HG02642 (cell line): ENCODE measurements around the gene C19orf85.
"Not testable (repeated sequence)": the region's sequence is repeated elsewhere in the genome, so short reads cannot be mapped to it uniquely, and the experiment has no call there.

Experiments used
- ATAC-seq: cut with Tn5 transposase; IDR thresholded peaks from one replicate; pipeline ENCODE4 v1.9.1; 2021; ENCODE audit warnings: mild to moderate bottlenecking; ENCODE audit not compliant: unreplicated experiment, poor library complexity

C19orf85 gene

DNA sequence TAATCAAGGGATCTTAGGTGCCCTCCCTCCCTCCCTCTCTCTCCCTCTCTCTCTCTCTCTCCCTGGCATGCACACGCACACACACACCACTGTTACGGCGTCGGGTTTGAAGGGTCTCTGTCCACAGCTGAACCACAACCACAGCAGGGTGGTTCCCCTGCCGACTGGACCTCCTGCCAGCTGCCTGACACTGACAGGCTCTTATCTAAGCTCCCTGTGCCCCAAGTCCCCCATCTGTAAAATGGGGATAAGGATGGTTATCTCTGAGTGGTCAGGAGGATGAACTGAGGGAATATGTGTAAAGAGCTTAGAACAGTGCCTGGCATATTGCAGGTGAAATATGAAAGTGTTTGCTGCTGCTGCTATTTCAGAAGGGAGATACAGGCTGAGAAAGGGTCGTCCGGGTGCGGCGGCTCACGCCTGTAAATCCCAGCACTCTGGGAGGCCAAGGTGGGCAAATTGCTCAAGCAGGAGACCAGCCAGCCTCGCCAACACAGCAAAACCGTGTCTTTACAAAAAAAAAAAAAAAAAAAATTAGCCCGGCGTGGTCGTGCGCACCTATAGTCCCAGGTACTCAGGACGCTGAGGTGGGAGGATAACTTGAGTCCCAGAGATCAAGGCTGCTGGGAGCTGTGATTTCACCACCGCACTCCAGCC is 20.6 kb downstream of the C19orf85 start:
- ATAC-seq = no peak

DNA sequence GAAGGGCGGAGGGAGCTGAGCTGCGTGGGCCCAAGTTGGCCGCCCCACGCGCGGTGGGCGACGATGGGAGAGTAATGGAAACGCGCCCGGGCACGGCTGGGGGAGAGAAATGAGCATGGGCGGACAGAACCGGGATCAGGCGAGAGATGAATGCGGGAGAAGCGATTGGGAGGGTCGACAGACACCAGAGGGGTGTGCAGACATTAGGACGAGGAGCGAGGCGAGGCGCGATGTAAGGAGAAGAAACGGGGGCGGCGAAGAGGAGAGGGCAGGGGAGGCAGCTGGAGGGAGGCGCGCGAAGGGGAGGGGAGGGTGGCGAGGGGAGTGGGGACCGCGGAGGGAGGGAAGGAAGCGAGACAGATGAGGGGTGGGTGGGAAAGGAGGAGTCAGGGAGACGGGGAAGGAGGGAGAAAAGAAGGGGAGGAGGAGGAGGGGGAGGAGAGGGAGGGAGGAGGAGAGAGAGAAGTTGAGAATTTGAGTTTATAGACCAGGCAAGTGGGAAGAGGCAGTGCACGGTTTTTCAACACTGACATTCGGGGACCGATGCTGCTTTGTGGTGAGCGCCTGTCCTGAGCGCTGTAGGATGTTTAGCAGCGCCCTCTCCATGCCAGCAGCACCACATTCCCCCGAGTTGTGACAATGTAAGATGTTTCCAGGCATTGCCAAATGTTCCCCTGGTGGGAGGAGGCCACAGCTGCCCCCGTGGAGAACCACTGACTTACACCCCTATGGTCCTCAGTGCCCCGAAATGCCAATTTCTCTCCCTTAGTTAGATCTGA is 21.3 kb downstream of the C19orf85 start, which contains the start of gene SHISA7:
Gene SHISA7 (minus strand): TSS at position 256 of the 779 bp plus-strand sequence. CDS start 437 bp downstream, outside the sequence.
- ATAC-seq = no peak

DNA sequence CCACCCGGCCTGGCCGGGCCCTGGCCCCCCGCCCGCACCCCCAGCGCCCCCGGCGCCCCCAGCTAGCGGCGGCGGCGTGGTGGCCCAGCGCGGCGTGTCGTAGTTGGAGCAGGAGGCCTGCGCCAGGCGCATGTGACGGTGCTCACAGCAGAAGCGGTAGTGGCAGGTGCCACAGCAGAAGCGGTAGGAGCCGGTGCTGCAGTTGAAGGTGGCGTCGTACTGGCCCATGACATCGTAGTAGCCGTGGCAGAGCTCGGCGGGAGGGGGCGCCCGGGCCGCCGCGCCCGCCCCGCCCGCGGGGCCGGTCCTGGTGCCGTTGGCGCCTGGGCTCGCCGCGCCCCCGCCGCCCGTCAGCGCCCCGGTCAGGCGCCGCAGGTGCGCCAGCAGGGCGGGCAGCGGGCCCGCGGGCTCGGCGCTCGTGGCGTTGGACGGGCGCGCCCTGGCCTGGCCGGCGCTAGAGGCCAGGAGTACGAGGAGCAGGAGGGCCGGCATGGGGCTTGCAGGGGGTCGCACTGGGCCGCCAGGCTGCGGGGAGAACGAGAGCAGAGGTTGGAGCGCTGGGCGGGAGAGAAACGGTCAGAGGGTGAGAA is 22.1 kb downstream of the C19orf85 start:
- ATAC-seq = no peak

GRCh38 chr19:55441692-55442321 is 22.7 kb downstream of the C19orf85 start:
- ATAC-seq = no peak

DNA sequence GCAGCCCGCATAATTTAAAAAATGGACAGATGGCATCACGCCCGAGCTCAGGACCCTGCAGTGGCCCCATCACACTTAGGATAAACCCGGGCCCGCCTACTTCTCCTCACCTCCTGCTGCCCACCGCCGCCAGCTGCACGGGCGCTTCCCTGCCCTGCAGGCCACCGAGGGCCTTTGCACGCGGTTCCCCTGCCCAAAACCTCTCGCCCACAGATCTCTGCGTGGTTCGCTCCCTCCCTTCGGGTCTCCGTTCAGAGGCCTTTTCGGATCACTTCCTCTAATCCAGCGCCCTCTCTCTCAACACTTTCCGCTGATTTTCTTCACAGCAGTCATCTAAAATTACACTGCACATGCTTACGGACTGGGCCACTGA is 23.2 kb downstream of the C19orf85 start:
- ATAC-seq = no peak

GRCh38 chr19:55440411-55441105 is 24.0 kb downstream of the C19orf85 start:
- no peak for ATAC-seq

DNA sequence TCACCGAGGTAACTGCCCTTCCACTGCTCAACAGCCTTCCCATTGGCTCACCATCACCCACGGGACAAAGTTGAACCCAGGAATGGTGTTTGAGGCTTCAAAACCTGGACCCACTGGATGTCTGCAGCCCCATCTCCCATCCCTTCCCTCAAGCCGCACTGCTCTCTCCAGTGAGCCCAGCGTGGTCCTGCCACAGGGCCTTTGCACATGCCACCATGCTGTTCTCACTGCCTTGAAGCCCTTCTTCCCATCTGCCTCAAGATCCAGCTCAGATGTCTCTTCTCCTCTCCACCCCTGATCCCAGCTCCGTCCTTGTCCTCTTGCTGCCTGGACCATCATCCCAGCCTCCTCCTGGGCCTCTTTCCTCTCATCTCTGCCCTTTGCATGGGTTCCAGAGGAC is 25.5 kb downstream of the C19orf85 start:
- ATAC-seq = no peak

DNA sequence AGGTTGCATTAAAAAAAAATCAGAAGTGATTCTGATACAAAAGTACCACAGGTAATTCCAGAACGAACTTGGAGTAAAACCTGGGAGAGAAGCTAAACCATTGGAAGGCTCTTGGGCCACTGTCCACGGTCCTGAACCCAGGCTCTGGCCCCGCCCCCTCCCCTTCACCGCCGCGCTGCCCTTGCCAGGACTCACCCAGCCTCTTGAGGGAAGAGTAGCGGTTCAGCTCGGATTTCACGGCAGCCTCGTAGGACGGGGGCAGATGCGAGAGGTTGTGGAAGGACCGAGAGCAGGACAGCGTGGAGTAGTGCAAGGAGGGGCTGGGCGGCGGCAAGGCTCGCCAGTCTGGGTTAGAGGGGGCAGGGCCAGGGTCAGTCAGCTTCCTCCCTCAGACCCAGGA is 27.1 kb downstream of the C19orf85 start:
- no peak for ATAC-seq

DNA sequence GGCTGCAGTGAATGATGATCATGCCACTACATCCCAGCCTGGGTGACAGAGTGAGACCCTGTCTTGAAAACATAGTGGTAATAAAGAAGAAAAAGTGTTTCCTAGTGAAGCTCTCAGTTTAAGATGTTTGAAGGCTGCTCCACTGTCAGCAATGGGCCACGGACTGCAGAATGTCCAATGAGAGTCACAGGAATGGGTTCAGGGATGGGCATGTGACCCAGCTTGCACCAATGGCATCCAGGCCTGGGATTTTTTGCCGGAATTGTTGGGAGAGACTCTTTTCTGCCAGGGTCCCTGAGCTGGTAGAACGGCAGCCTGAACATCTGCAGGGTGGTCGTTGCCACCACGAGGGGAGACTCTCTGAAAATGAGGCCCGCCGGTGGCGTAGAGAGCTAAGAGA is 27.7 kb downstream of the C19orf85 start:
- no peak for ATAC-seq

DNA sequence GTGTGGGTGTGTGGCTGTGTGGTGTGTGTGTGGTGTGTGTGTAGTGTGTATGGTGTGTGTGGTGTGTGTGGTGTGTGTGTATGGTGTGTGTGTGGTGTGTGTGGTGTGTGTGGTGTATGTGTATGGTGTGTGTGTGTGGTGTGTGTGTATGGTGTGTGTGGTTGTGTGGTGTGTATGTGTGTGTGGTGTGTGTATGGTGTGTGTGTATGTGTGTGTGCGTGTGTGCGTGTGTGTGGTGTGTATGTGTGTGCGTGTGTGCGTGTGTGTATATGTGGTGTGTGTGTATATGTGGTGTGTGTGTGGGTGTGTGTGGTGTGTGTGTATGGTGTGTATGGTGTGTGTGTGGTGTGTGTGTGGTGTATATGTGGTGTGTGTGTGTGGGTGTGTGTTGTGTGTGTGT is 29.5 kb downstream of the C19orf85 start:
- no peak for ATAC-seq

DNA sequence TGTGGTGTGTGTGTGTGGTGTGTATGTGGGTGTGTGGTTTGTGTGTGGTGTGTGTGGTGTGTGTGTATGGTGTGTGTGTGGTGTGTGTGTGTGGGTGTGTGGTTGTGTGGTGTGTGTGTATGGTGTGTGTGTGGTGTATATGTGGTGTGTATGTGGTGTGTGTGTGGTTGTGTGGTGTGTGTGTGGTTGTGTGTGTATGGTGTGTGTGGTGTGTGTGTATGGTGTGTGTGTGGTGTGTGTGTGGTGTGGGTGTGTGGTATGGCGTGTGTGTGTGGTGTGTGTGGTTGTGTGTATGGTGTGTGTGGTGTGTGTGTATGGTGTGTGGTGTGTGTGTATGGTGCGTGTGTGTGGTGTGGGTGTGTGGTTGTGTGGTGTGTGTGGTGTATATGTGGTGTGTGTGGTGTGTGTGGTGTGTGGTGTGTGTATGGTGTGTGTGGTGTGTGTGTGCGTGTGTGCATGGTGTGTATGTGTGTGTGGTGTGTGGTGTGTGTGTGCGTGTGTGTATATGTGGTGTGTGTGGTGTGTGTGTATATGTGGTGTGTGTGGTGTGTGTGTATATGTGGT is 30.1 kb downstream of the C19orf85 start:
- ATAC-seq = no peak

GRCh38 chr19:55433292-55433691 is 31.3 kb downstream of the C19orf85 start:
- ATAC-seq = no peak

- no peak for ATAC-seq
Measured at GRCh38 chr19:55432241-55432959, 32.2 kb downstream of the C19orf85 start.

- no peak for ATAC-seq
Measured at GRCh38 chr19:55431183-55431582, 33.4 kb downstream of the C19orf85 start.

GRCh38 chr19:55426042-55426441 is 38.5 kb downstream of the C19orf85 start:
- ATAC-seq = no peak

DNA sequence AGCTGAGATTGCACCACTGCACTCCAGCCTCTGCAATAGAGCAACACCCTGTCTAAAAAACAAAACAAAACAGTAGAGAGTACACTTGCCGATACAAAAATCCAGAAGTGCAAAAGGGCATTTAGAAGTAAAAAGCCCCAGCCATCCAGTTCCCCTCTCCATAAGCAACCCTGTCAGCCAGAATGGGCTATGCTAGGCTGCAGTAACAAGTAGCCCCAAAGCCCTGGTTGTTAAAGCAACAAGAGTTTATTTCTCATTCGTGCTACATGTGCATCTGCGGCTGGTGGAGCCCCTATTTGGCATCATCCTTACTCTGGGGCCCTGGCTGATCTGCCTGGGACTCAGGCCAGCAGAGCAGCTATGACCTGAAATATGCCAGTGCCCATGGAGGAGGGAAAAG is 40.0 kb downstream of the C19orf85 start:
- ATAC-seq = no peak

DNA sequence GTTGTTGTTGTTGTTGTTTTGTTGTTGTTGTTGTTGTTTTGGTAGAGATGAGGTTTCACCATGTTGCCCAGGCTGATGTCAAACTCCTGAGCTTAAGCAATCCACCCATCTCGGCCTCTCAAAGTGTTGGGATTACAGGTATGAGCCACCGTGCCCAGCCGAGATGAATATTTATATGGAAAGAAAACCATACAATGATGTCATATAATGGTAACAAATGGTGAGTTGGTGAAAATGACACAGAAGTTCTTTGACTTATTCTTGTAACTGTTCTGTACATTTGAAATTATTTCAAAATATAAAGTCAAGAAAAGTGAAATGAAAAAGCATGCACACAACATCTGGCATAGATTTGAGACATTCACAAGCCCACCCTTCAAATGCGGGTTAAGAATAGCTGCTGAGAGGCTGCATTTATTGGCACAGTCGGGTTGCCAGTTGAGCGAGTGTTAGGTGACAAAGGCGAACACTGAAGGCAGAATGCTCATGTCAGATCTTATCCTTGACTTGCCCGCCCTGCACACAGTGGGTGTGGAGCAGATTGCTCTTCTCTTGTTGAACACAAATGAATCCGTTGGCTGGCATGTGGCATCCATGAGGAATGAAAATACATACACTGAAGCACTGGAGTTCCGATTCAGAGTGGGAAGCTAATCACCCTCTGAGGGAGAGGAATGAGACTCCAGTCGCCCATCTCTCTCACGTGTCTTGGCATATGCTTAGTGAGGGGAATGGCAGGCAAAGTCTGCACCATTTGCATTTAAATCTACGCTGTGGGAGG is 41.1 kb downstream of the C19orf85 start:
- no peak for ATAC-seq

GRCh38 chr19:55421281-55421680 is 43.3 kb downstream of the C19orf85 start:
- not testable (repeated sequence) for ATAC-seq
